GM12874 (cell line): ENCODE results near the gene CLEC20A.

Source experiments
- CTCF ChIP-seq: IDR thresholded peaks from 2 replicates; pipeline ENCODE4 v1.5.1; 2011; ENCODE audit warnings: low read depth, mild to moderate bottlenecking, control low read depth, low read length, moderate library complexity; ENCODE audit not compliant: insufficient read depth

CLEC20A gene

GRCh38 chr1:178540204-178540603, 43.4 kb upstream of the CLEC20A start:
- no peak for TF ChIP-seq CTCF

- no peak for TF ChIP-seq CTCF
Observed at GRCh38 chr1:178539291-178539690, 42.5 kb upstream of the CLEC20A start.

GRCh38 chr1:178538192-178538916, 41.6 kb upstream of the CLEC20A start:
- TF ChIP-seq CTCF: no peak

GRCh38 chr1:178537382-178538090, 40.8 kb upstream of the CLEC20A start:
- no peak for TF ChIP-seq CTCF

GRCh38 chr1:178536844-178537371, 40.1 kb upstream of the CLEC20A start:
- no peak for TF ChIP-seq CTCF

GRCh38 chr1:178536329-178536728, 39.6 kb upstream of the CLEC20A start:
- TF ChIP-seq CTCF: no peak

GRCh38 chr1:178534137-178534868, 37.5 kb upstream of the CLEC20A start:
- no peak for TF ChIP-seq CTCF
